ENCODE measurements around the gene NDUFB11. TPM values are rescaled to one million over a fixed set of nuclear protein-coding genes. Genes with fewer than 3 reads are reported as not detected.

Gene NDUFB11
- total and polyA plus RNA-seq, 8 donors: 45.3 to 408 (median 94.3) TPM

DNA sequence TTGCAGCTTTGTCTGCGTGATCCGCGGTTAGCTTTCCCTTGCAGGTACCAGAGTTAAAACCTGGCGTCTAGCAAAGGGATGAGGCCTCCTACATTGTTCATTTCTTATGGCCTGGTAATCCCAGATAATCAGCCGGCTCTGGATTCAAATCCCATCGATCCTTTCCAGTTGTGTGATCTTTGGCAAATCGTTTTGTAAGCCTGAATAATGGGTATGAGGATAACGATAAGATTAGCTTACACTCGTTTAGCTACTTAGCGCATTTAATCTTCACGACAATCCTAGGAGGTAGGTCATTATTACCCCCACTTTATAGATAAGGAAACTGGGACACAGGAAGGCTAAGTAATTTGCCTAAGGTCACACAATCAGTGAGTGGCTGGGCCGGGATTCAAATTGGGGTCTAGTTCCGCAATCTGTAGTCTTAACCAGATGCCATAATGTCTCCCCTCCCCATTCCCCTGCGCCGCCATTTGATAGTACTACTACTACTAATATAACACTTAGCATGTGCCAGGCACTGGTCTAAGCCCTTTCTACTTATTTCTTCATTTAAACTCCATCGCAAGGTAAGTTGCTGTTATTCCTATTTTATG, 47.4 kb upstream of the NDUFB11 start:
- intact Hi-C loops (cut with DNase I; ENCODE audit: low total_unique reads): loop anchor here (10.0 kb wide), 2 partner anchors 193 to 333 kb away; no protein-coding TSS in a partner anchor
- no peak for DNase-seq
- Histone ChIP-seq H3K36me3 (peaks cover 0 to 9% (median 4%) of the 10 kb centered on the region in 4 donors), H3K27me3 (peaks cover 0 to 19% (median 0%) of the 10 kb centered on the region in 3 donors), H3K4me3 (peak overlapping the region in 3 of 4 donors; percentile 53 to 61 (median 55)), H3K4me1 (peaks cover 17 to 55% (median 51%) of the 10 kb centered on the region in 4 donors), H3K27ac (peak overlapping the region in 1 of 5 donors; percentile 67), H3K9me3 (no peaks in the 10 kb centered on the region)
- TF ChIP-seq POLR2AphosphoS5 (IDR thresholded peaks at IDR 0.05) (no peak), POLR2A (IDR thresholded peaks at IDR 0.05) (no peak), EP300 (IDR thresholded peaks at IDR 0.05) (no peak)
- TF ChIP-seq, protein P1, sequence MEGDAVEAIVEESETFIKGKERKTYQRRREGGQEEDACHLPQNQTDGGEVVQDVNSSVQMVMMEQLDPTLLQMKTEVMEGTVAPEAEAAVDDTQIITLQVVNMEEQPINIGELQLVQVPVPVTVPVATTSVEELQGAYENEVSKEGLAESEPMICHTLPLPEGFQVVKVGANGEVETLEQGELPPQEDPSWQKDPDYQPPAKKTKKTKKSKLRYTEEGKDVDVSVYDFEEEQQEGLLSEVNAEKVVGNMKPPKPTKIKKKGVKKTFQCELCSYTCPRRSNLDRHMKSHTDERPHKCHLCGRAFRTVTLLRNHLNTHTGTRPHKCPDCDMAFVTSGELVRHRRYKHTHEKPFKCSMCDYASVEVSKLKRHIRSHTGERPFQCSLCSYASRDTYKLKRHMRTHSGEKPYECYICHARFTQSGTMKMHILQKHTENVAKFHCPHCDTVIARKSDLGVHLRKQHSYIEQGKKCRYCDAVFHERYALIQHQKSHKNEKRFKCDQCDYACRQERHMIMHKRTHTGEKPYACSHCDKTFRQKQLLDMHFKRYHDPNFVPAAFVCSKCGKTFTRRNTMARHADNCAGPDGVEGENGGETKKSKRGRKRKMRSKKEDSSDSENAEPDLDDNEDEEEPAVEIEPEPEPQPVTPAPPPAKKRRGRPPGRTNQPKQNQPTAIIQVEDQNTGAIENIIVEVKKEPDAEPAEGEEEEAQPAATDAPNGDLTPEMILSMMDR (IDR thresholded peaks at IDR 0.05): no peak
- WGBS, 5 donors: 38 to 60% (median 49%) methylated on average over 16 of the region's 16 CpGs

DNA sequence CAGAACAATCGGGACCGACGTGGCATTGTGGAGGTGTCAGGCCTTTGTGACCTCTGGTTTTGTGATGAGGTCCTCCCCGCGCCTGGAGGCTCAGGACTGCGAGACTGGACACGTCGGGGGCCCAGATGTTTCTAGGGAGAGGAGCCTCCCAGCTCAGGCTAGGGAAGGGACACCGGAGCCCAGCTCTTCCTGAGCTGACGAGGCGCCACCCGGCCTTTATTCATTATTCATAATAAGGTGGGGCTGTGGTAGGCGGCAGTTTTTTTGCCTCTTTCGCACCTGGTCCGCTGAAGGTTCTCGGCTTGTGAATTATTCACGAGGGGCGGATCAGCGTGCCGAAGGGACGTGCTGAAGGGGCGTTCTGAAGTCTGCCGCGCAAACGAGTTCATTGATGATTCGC, 46.8 kb upstream of the NDUFB11 start:
- Histone ChIP-seq H3K36me3 (peaks cover 0 to 15% (median 10%) of the 10 kb centered on the region in 4 donors), H3K27ac (peak overlapping the region; percentile 9 to 73 (median 67)), H3K4me1 (peaks cover 11 to 49% (median 45%) of the 10 kb centered on the region in 4 donors), H3K9me3 (no peaks in the 10 kb centered on the region), H3K4me3 (peak overlapping the region; percentile 51 to 61 (median 54)), H3K27me3 (peaks cover 0 to 24% (median 0%) of the 10 kb centered on the region in 3 donors)
- TF ChIP-seq POLR2A (IDR thresholded peaks at IDR 0.05): no peak
- no peak for TF ChIP-seq EP300 (IDR thresholded peaks at IDR 0.05)
- no peak for TF ChIP-seq POLR2AphosphoS5 (IDR thresholded peaks at IDR 0.05)
- TF ChIP-seq, protein P1 (IDR thresholded peaks at IDR 0.05): no peak
- 2 to 53% (median 7%) methylated on average over 21 to 26 of the region's 26 CpGs for WGBS, 5 donors
- intact Hi-C loops (cut with DNase I; ENCODE audit: low total_unique reads): loop anchor here (10.0 kb wide), 2 partner anchors 193 to 333 kb away; no protein-coding TSS in a partner anchor
- DNase-seq: peak; percentile 47 to 48

DNA sequence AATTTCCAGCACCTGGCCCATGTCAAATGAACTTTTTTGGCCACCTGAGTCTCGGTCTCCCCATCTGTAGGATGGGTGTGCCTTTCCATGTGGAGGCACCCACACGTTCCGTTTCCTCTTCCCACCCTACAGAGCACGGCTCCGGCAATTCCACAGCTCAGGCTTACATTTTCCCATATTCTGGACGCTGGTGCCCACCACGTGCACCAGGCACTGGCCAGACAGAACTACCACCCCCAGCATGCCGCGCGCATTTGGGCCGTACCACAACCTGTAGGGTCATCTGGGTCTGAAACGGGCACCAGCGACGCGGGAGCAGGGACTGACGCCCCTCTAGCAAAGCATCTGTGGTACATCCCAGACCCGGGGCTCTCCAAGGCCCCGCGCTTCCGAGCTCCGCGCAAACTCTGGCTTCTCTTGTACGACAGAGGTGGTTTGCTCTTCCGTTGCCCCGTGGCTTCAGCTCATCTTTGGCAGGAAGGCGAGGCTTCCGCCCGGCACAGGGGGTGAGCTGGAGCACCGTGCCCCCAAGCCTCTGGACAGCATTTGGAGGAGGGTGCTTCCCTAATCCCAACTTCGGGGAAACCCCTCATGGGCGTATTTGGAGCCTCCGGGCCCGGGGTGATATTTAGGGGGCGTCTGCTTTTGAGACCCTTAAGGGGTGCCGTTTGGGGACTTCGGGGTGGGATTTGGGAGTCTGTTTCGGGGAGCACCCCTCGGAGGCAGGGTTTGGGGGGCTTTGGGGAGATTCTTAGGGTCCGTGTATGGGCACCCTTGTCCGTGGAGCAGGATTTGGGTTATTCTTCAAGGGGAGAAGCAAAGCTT, 46.2 kb upstream of the NDUFB11 start:
- H3K4me3 ChIP-seq: peak overlapping the region; percentile 51 to 61 (median 54)
- 3 to 23% (median 17%) methylated on average over 5 to 40 of the region's 40 CpGs for whole genome bisulfite sequencing, 5 donors
- TF ChIP-seq POLR2AphosphoS5 (IDR thresholded peaks at IDR 0.05) (peak; percentile 46 to 70 (median 65)), POLR2A (IDR thresholded peaks at IDR 0.05) (no peak)
- H3K27ac ChIP-seq: peak overlapping the region; percentile 9 to 73 (median 67)
- H3K4me1 ChIP-seq: peaks cover 6 to 42% (median 38%) of the 10 kb centered on the region in 4 donors
- intact Hi-C loops (cut with DNase I; ENCODE audit: low total_unique reads): loop anchor here (10.0 kb wide), 2 partner anchors 194 to 334 kb away; no protein-coding TSS in a partner anchor
- peaks cover 0 to 27% (median 0%) of the 10 kb centered on the region in 3 donors for H3K27me3 ChIP-seq
- peak; percentile 81 to 96 for DNase-seq
- H3K36me3 ChIP-seq: peaks cover 5 to 22% (median 17%) of the 10 kb centered on the region in 4 donors
- H3K9me3 ChIP-seq: no peaks in the 10 kb centered on the region

DNA sequence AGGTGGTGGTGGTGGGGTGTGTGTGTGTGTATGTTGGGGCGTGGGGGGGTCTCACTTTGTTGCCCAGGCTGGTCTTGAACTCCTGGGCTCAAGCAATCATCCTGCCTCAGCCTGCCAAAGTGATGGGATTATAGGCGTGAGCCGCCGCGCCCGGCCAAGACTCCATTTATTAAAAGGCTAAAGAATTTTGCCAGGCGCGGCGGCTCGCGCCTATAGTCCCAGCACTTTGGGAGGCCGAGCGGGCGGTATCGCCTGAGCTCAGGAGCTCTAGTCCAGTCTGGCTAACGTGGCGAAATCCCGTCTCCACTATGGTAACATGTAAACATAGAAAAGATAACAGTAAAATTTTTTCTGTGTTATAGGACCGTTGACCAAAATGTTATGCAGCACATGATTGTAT, 45.4 kb upstream of the NDUFB11 start:
- 57 to 66% (median 61%) methylated on average over 15 to 19 of the region's 19 CpGs for WGBS, 5 donors
- Histone ChIP-seq H3K4me1 (peaks cover 0 to 35% (median 31%) of the 10 kb centered on the region in 4 donors), H3K9me3 (no peaks in the 10 kb centered on the region), H3K27ac (no peak overlapping the region), H3K27me3 (peaks cover 0 to 32% (median 0%) of the 10 kb centered on the region in 3 donors), H3K36me3 (peaks cover 12 to 29% (median 24%) of the 10 kb centered on the region in 4 donors), H3K4me3 (no peak overlapping the region)
- no peak for DNase-seq
- intact Hi-C loops (cut with DNase I; ENCODE audit: low total_unique reads): loop anchor here (10.0 kb wide), 2 partner anchors 195 to 335 kb away; no protein-coding TSS in a partner anchor
- no peak for TF ChIP-seq POLR2AphosphoS5 (IDR thresholded peaks at IDR 0.05)
- TF ChIP-seq POLR2A (IDR thresholded peaks at IDR 0.05): no peak
- TF ChIP-seq, protein P1 (IDR thresholded peaks at IDR 0.05): no peak
- no peak for TF ChIP-seq EP300 (IDR thresholded peaks at IDR 0.05)
